Gastrocnemius medialis (tissue), 4 donors: ENCODE results near the gene OR3A3.

ENCODE experiments used
- POLR2A ChIP-seq, 2 donors: fragments of 450-650 bp; IDR thresholded peaks; one replicate each; pipeline ENCODE4 v1.6.1; 2017; ENCODE audit warnings: antibody characterized with exemption in 2 of 2, mild to moderate bottlenecking in 2 of 2, moderate library complexity in 2 of 2
- TF ChIP-seq, protein P1 (sequence below), 5 experiments: fragments of 450-650 bp in 3 of 5; fragments of 200-600 bp in 2 of 5; sonication (generic) in 2 of 5; IDR thresholded peaks in 4 of 5; conservative IDR thresholded peaks in 1 of 5; 1 replicate in 4 of 5; 2 replicates in 1 of 5; pipeline ENCODE4 v1.5.1; 2016 to 2019; ENCODE audit warnings: antibody characterized with exemption in 5 of 5, mild to moderate bottlenecking in 3 of 5, moderate library complexity in 3 of 5

DNA sequence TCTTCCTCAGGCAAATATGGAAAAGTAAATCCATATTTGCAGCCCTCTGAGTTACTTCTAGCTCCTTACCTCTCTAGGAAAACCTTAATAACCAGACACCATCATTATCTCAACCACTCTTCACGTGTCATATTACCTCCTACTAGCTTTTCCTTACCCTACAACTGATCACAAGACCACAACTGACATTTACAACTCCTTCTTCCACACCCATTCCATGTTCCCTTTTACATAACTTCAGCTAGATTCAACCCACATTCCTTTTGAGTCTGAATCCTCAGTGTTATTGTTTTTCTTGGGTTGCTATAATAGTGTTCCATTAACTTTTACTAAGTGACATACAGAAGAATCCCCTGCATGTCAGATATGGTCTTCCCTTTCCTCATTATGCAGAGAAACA is 27.2 kb downstream of the OR3A3 start:
- TF ChIP-seq, protein P1, sequence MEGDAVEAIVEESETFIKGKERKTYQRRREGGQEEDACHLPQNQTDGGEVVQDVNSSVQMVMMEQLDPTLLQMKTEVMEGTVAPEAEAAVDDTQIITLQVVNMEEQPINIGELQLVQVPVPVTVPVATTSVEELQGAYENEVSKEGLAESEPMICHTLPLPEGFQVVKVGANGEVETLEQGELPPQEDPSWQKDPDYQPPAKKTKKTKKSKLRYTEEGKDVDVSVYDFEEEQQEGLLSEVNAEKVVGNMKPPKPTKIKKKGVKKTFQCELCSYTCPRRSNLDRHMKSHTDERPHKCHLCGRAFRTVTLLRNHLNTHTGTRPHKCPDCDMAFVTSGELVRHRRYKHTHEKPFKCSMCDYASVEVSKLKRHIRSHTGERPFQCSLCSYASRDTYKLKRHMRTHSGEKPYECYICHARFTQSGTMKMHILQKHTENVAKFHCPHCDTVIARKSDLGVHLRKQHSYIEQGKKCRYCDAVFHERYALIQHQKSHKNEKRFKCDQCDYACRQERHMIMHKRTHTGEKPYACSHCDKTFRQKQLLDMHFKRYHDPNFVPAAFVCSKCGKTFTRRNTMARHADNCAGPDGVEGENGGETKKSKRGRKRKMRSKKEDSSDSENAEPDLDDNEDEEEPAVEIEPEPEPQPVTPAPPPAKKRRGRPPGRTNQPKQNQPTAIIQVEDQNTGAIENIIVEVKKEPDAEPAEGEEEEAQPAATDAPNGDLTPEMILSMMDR (IDR thresholded peaks at IDR 0.05 in 4 of 5, conservative IDR thresholded peaks at IDR 0.05 in 1 of 5): no peak
- TF ChIP-seq POLR2A (IDR thresholded peaks at IDR 0.05): no peak
